ENCODE results near the gene LLGL2. TPM values are rescaled to one million over a fixed set of nuclear protein-coding genes. Genes with fewer than 3 reads are reported as not detected.

The LLGL2 gene
- total RNA-seq, 1 experiment from 2014 or later = not detected

DNA sequence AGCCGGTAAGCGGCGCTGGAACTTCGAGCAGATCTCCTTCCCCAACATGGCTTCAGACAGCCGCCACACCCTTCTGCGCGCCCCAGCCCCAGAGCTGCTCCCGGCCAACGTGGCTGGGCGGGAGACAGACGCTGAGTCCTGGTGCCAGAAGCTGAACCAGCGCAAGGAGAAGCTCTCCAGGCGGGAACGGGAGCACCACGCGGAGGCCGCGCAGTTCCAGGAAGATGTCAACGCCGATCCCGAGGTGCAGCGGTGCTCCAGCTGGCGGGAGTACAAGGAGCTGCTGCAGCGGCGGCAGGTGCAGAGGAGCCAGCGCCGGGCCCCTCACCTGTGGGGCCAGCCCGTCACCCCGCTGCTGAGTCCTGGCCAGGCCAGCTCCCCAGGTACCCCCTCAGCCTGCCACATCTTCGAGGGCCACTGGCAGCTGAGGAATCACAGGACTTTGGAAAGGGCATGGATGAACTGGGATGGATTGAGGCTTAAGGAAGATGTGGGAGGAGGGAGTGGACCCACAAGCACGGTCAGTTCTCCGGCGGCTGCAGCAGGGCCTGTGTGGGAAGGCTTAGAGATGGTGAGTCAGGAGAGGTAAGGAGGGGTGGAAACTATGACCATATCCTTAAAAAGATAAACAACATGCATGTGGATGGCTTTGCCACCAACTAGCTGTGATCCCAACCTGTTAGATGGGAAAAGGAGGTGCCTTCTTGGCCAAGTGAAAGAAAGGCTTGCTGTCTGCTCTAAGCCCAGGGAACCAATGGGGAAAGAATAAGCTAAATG lies 3.4 kb upstream of the LLGL2 start:
- no peak for DNase-seq (ENCODE audit: low read depth)

DNA sequence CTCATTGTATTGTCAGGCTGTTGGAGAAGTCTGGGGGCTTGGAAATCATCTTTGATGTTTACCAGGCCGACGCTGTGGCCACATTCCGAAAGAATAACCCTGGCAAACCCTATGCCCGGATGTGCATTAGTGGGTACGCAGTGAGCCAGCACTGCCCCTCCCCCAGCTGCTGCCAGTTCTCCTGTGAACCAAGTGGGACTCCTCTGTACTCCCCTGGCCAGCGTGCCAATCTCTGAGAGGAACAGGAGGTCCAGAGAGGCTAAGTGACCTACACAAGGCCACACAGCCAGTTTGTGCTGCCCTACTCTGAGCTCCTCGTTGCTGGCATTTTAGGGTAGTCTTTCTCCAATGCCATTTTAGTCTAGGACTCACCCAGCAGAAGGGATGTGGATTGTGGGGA lies 1.9 kb upstream of the LLGL2 start:
- DNase-seq (ENCODE audit: low read depth) = no peak

DNA sequence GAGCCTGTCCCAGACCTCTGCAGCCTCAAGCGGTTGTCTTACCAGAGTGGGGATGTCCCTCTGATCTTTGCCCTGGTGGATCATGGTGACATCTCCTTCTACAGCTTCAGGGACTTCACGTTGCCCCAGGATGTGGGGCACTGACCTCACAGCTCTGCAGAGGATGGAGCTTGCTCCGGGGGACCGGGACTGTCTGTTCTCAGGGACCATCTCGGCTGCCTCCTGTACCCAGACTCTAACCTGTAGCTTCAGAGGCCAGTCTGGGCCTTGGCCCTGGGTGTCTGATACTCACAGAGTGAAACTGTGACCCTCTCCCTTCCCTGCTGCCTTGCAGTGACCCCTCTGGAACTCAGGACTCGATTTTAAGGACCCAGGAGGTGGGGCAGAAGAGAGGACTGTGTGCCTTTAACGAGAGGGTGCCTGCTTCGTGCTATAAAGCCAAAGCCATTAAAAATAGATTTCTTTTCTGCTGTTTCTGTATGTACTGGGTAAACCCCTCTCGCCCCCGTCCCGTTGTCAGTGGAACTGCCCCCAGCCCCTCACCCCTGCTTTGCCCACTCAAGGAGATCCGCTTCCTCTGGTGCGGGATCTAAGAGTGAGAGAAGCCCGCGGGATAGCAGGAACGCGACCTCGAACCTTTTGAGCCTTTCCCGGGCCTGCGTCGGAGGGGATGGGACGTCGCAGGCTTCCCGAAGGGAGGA lies 1.1 kb upstream of the LLGL2 start:
- no peak for DNase-seq (ENCODE audit: low read depth)

DNA sequence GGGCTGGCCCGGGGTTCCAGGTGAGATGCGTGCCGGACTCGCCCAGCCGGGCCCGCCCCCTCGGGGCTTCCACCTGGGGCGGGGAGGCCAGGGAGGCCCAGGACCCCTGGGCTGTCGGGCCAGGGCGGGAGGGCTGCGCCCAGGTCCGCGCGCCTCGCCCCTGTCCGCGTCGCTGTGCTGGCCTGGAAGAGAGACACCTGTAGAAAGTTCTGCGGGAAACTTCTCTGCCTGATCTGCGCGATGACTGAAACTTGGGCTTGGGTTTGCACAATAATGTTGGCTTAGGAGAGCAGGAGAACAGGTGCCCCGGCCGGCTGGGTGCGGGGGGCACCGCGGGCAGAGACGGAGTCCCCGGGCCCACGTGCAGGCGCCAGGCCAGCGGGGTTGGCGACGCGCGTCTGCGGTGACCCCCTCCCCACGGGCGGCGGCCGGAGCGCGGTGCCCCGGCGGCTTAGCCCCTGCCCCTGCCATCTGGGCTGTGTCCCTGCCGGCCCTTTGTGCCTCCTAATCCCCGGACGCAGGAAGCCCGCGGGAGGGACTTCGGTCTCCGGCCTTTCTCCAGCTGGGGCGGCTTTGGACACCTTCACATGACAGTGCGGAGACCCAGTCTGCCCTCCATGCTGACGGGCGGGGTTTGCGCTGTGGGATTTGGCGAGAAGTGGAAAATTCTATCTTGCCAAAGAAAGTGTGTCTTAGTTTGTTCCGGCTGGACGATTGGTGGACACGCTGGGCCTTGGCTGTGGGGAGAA lies 483 bp downstream of the LLGL2 start:
- DNase-seq (ENCODE audit: low read depth) = no peak

DNA sequence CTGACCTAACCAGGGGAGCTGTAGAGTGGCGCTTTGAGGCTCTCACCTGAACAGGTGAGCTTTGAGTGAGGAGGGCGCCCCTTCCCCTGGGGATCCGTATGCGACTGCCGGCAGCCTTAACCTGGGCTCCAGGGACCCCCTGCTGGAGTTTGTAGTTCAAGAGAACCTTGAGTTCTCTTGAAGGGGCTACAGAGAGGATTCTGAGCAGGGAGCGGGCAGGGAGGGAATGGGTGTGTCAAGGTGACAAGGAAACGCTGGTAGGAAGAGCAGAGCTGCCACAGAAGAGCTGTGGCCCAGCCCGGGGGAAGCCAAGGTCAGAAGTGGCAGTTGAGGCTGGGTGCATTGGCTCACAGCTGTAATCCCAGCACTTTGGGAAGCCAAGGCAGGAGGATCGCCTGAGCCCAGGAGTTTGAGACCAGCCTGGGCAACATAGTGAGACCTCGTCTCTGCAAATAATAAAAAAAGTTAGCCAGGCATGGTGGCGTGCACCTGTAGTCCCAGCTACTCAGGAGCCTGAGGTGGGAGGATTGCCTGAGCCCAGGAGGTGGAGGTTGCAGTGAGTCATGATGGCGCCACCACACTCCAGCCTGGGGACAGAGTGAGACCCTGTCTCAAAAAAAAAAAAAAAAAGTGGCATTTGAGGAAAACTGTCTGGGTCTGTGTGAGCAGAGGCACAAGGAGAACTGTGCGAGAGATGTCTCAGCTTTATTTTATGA lies 1.2 kb downstream of the LLGL2 start:
- no peak for DNase-seq (ENCODE audit: low read depth)

DNA sequence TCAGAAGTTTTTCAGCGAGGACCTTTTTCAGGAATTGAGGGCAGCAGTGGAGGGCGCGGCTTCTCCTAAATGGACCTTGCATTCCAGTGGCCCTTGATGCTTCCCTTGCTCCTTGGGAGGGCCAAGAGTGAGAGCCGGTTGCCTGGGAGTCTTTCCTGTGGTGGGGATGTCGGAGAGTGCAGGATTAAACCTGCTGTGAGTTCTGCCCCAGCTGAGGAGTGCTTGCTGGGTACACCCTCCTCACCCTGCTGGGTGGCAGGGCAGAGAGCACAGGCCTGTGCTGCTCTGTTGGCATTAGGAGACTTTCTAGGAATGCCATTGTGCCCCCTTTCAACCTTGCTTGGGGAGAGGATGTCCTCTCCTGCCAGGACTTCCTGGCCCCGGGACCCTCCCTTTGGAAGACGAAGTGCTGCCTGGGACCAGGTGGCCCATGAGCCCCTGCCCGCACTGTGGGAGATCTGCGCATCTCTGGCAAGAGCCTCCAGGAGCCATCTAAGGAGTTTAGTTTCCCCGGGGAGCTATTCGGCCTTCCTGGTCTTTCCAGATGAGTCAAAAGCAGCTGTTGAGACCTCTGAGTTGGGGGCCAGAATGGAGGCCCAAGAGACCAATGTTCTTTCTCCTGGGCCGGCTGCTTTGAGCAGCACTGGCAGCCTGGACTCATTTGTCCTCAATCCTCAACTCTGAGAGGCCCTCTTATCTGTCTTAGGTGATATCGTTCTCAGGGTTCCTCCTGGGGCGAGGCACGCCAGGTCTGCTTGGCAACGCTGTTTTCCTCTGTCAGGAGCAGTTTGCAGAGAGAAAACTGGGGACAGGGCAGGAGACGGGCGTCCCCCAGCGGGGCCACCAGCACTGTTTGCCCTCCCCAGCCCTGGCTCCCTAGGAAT lies 5.6 kb downstream of the LLGL2 start:
- DNase-seq (ENCODE audit: low read depth) = no peak

DNA sequence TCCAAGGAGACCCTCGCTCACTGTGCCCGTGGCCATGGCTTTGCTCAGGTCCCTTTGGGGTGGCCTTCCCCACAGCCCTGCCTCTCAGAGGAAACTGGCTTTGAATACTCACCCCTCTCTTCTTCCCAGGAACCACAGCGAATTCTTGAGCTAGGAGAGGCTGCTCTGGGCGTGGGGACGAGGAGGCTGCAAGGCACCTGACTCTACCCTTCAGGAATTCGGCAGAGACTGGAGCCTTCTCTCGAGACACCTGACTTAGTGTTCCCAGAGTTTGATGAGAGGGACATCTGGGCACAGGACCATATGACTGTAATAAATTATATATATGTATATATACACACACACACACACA lies 6.2 kb downstream of the LLGL2 start:
- DNase-seq (ENCODE audit: low read depth) = peak; percentile 17

DNA sequence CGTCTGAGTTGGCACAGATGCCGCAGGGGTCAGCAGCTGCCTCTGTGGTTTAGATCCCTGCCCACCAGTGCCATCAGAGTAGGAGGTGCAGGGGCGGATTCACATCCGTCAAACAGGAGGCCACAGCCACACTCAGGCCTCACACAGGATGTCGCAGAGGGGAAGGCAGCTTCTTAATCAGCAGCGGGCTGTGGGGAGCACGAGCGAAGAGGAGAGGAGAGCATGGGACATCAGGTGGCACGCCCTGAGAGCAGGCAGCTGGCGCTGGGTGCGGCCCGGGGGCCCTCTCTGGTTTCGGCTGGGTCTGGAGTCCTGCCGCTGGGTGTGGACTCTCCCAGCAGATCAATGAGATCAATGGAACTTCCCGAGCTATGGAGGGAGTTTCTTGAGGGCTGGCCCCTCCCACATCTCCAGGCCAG lies 9.6 kb downstream of the LLGL2 start:
- no peak for DNase-seq (ENCODE audit: low read depth)

DNA sequence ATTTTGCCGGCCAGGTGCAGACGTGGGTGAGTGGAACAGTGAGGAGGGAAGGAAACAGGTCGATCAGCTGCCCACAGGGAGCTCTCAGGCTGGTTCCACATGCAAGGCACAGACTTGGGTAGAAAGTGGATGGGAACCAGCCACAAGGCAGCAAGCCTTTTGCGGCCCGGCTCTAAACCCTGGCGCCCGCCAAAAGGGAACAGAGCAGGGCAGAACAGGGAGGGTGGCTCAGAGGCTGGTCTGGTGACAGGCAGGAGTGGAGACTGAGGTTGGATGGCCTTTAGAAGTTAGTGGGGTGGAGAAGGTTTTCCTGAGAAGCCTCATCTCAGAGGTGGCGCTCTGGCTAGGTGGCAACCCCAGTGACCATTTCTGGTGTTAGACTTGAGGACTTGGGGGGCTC lies 10.4 kb downstream of the LLGL2 start:
- DNase-seq (ENCODE audit: low read depth) = no peak

DNA sequence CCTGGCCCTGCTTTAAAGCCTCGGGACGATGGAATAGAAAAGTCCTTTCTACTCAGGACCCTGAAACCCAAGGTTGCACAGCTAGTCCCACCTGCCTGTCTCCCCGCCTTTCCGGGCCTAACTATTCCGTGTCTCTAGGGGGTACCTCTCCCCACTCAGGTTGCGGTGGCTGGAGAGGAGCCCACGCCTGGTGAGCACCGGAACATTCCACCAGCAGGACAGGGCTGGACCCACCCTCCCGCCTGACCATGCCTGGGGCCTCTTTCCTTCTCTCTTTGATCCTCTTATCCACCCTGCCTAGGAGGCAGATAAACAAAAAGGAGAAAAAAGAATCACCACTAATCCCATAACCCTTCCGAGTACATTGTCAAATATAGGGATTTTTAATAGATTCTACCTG lies 10.9 kb downstream of the LLGL2 start:
- no peak for DNase-seq (ENCODE audit: low read depth)

DNA sequence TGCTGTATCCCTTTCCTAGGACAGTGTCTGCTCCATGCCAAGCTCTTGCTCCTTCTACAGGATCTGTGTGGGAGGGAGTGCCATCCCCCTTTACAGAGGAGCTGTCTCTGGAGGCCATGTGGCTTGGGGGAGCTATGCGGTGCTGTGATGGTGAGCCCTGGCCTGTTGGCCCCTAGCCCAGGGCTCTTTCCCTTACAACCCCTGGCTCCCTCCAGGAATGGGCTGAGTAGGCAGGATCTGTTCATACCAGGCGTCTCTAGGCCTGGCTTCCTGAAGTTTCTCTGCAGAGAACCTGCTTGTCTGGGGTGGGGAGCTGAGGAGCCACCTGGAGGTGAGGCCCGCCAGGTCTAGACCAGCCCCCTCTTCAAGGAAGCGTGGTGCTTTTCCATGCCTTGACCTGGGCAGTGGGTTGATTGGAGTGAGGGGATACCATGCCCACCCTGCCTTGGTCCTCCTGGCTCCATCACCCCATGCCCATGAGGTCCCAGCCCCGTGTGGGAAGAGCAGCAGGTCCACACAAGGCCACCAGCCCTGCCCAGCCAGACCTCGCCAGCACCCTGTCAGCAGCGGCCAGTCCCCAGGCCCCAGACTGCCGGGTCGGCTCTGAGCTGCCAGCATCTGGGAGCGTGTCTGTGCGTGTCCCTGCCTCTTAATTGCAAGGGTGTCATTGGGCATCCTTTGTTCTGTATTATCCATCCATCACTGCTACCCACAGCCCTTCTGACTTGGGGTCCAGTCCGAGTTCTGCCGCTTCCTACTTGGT lies 14.7 kb downstream of the LLGL2 start:
- no peak for DNase-seq (ENCODE audit: low read depth)

DNA sequence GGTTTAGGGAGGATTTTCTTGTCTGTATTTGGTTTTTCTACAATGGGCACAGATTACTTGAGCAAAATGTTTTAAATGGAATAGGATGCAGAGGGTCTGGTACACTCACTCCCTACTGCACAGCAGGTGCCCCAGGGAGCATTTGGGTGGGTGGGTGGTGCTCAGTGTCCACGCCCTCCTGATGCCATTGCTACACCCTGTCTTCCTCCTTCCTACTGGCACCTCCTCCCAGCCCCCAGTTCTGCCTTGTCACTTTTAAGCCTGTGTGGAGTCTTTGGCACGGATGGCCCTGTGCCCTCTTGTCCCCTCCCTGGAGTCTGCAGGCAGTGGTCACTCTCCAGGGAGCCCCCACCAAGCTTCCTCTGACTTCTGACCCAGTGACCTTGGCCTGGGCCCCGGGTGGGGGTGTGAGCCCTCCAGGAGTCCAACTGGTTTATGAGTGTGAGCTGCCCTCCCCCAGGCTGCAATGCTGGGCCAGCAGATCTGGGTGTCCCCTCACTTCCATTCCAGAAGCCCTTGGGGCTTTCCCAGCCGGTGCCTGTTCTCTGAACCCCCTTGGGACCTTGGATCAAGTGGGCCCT lies 15.5 kb downstream of the LLGL2 start:
- no peak for DNase-seq (ENCODE audit: low read depth)

DNA sequence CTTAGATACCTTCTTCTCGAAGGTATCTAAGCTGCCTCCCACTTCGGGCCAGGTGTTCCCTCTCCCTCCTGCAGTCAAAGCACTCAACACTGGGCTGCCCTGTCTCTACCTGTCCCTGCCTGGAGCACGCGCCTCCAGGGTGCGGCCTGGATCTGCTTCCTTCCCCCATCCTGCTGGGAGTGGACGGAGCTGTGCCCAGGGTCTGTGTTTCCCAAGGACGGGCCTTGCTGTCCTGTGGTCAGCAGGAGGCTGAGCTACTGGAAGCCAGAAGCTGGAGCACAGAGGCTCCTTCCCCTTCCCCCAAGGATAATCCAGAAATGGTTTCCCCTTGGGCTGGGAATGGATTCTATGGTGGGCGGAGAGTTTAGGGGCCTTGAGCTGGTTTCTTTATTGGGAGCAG lies 16.7 kb downstream of the LLGL2 start:
- DNase-seq (ENCODE audit: low read depth) = no peak

DNA sequence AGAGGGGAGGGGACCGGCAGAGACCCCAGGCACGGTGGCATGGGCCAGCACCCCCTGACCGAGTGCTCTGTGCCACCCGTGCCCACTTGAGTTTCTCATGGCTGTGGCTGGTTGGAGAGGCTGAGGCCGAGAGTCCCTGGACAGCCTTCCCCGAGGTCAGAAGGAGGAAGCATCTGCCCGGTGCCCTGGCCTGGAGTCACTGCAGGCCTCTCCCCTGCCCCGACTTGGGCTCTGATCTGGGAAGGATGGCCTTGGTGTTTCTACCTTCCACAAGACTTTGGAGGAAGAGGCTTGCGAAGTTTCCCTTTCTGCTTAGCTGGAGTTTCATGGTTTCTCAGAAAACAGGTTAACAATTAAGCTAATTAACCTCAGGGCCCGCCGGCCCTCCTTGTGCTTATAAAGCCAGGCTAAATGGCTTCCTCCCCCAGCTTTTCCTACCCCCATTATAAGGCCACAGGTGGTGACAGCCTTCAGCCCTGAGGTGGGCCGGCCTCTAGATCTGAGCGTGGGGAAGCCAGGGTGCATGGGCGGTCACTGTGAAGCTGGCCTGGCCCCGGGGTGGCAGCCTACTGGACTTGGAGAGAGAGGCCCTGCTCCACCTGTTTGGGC lies 17.3 kb downstream of the LLGL2 start:
- no peak for DNase-seq (ENCODE audit: low read depth)

DNA sequence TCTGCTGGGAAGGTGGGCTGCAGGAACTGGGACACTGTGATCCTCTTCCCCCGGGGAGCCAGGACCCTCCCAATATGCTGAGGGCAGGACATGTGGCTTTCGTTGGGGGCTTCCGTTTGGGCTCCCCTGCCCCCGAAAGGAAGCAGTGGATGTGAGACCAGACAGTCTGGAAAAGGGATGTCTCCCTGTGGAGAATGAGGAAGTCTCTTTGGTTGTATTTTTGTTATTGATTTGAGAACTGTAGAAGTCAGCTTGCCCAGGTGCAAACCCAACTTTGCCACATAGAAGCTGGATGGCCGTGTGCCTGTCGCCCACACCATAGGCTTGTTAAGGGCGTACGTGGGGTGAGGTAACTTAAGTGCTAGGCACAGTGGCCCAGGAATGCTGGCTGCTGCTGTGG lies 18.8 kb downstream of the LLGL2 start:
- DNase-seq (ENCODE audit: low read depth) = no peak

DNA sequence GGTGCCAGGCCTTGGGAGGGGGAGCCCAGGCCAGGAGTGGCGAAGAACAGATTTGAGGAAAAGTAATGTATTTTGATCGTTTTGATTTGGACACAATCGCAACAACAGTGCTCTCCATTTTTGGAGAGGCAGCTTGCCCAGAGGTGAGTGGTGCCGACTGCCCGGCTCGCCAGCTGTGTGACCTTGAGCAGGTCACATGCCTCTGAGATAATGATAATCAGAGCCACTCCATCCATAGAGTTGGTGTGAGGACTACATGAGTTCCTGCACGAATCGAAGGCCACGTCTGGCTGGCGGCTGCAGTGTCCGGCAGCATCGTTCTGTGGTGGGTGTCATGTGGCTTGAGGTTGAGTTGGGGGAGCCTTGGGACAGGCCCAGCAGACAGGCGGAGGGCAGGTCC lies 20.7 kb downstream of the LLGL2 start:
- DNase-seq (ENCODE audit: low read depth) = no peak

DNA sequence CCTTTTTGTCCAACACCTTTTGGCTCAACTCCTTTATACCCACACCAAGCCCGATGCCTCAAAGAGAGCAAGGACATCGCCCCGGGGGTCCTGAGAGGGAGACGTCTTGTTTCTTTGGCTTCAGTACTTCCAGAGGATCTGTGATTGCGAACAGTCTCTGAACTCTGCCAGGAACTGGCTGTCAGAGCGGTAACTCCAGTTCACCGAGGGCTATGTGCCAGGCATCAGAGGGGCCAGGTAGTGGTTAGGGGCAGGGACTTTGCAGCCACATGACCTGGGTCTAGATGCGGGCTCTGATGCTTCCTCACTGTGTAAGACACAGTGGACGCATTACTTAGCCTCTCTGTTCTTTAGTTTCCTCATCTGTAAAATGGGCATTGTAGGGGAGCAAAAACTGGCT lies 21.6 kb downstream of the LLGL2 start:
- DNase-seq (ENCODE audit: low read depth) = no peak

DNA sequence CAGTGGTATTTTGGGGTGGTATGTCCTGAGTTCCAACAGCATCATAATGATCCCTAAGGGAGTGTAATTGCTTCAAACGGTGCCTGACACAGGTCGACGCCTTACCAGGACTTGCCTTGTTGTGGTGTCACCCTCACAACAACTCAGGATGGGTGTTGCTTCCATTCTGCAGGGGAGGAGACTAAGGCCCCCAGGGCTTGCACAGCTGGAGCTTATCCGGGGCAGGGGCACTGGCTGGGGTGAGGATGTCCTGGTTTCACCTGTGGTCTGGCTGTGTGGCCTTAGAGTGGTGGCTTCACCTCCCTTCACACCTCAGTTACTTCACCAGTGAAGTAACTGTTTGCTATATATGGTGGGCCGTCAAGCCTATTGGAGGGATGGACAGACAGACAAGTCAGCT lies 23.3 kb downstream of the LLGL2 start:
- DNase-seq (ENCODE audit: low read depth) = no peak
